Body of pancreas (tissue), 4 donors: ENCODE results near the gene RBMS2. TPM values are rescaled to one million over a fixed set of nuclear protein-coding genes. Genes with fewer than 3 reads are reported as not detected.

ENCODE experiments used
- ATAC-seq: fragments of 150-250 bp; one replicate; pipeline ENCODE4 v1.9.1; 2016
- DNase-seq, 4 donors: peaks; one replicate each; pipeline ENCODE4 v3.0.0-alpha.2; 2019
- H3K27ac ChIP-seq, 4 donors: fragments of 200-600 bp; sonication (generic); 1 replicate in 3 of 4; 2 replicates in 1 of 4; pipeline versions ENCODE4 v1.5.1 to v1.6.1; 2016 to 2019; ENCODE audit warnings: mild to moderate bottlenecking in 1 of 4, mixed read lengths in 1 of 4, moderate library complexity in 1 of 4
- H3K27me3 ChIP-seq, 2 donors: fragments of 200-600 bp; sonication (generic); one replicate each; pipeline ENCODE4 v1.6.0; 2016; ENCODE audit warnings: mild to moderate bottlenecking in 1 of 2
- H3K36me3 ChIP-seq, 2 donors: fragments of 200-600 bp; sonication (generic); replicated peaks in 1 of 2; 2 replicates each; pipeline ENCODE4 v1.5.1; 2016; ENCODE audit warnings: low read depth in 2 of 2; ENCODE audit not compliant: insufficient read depth in 1 of 2
- H3K4me1 ChIP-seq: fragments of 200-600 bp; sonication (generic); one replicate; pipeline ENCODE4 v1.6.0; 2016
- H3K4me3 ChIP-seq, 2 donors: fragments of 200-600 bp; sonication (generic); 1 replicate in 1 of 2; 2 replicates in 1 of 2; pipeline ENCODE4 v1.5.1; 2016 to 2019
- H3K9me3 ChIP-seq, 3 donors: fragments of 200-600 bp; sonication (generic); 1 replicate in 2 of 3; 2 replicates in 1 of 3; pipeline ENCODE4 v1.5.1; 2016
- CTCF ChIP-seq, 7 experiments: fragments of 450-650 bp in 4 of 7; fragments of 200-600 bp in 3 of 7; sonication (generic) in 3 of 7; IDR thresholded peaks; one replicate each; pipeline ENCODE4 v1.5.1; 2016 to 2019; ENCODE audit warnings: antibody characterized with exemption in 7 of 7
- POLR2A ChIP-seq, 3 donors: fragments of 450-650 bp; IDR thresholded peaks; one replicate each; pipeline ENCODE4 v1.6.1; 2016; ENCODE audit warnings: antibody characterized with exemption in 3 of 3, mild to moderate bottlenecking in 2 of 3
- WGBS, 2 donors: methylation state at CpG; one replicate each; pipeline ENCODE4 v1.1.5; 2017; 5-methylcytosine and 5-hydroxymethylcytosine counted together
- intact Hi-C: fragments of 100-400 bp; cut with DNase I; formaldehyde crosslinking; loops from one replicate; pipeline ENCODE4 v1.15.1; 2023
- total RNA-seq, 2 donors: library from RNA; depleted of rRNA; stranded (reverse); fragments of >200 nt; gene quantifications; one replicate each; pipeline ENCODE4 v1.1.0, GENCODE V29; 2016

The RBMS2 gene
- total RNA-seq, 2 donors from 2014 or later: 9.6 to 18.9 TPM

- H3K4me1 ChIP-seq: peaks cover 27% of the 10 kb centered on the region
- intact Hi-C loops: no loop called here
- peaks cover 0 to 6% of the 10 kb centered on the region in 2 donors for H3K36me3 ChIP-seq
- DNase-seq: no peak
- ATAC-seq: no peak
- no peak overlapping the region for H3K4me3 ChIP-seq
- H3K27ac ChIP-seq: no peak overlapping the region
- TF ChIP-seq CTCF (IDR thresholded peaks at IDR 0.05) (no peak), POLR2A (IDR thresholded peaks at IDR 0.05) (no peak)
- H3K27me3 ChIP-seq: no peaks in the 10 kb centered on the region
- H3K9me3 ChIP-seq: no peaks in the 10 kb centered on the region
- WGBS, 2 donors: 82 to 89% methylated on average over 1 of the region's 1 CpG
These were observed 100.9 kb downstream of the RBMS2 start for GRCh38 chr12:56622535-56622934.

- peaks cover 45% of the 10 kb centered on the region for H3K4me1 ChIP-seq
- H3K27ac ChIP-seq: no peak overlapping the region
- TF ChIP-seq CTCF (IDR thresholded peaks at IDR 0.05) (no peak), POLR2A (IDR thresholded peaks at IDR 0.05) (no peak)
These were observed 105.1 kb downstream of the RBMS2 start for GRCh38 chr12:56626701-56627100.

GRCh38 chr12:56628671-56629458 lies 107.2 kb downstream of the RBMS2 start:
- Histone ChIP-seq H3K9me3 (no peaks in the 10 kb centered on the region), H3K27me3 (no peaks in the 10 kb centered on the region), H3K4me1 (peaks cover 54% of the 10 kb centered on the region), H3K4me3 (peak overlapping the region; percentile 81 to 97), H3K27ac (peak overlapping the region; percentile 37 to 94 (median 89)), H3K36me3 (no peaks in the 10 kb centered on the region)
- peak; percentile 63 to 80 (median 70) for DNase-seq
- ATAC-seq: peak; percentile 36
- no peak for TF ChIP-seq CTCF (IDR thresholded peaks at IDR 0.05)
- TF ChIP-seq POLR2A (IDR thresholded peaks at IDR 0.05): peak in 2 of 3 donors; percentile 21 to 42
- intact Hi-C loops: no loop called here
- 0 to 1% methylated on average over 18 of the region's 18 CpGs for WGBS, 2 donors

More at GRCh38 chr12:56626701-56627100, 105.1 kb downstream of the RBMS2 start:
- no peak for ATAC-seq
- H3K9me3 ChIP-seq: no peaks in the 10 kb centered on the region
- no peak overlapping the region for H3K4me3 ChIP-seq
- peaks cover 0 to 2% of the 10 kb centered on the region in 2 donors for H3K36me3 ChIP-seq
- H3K27me3 ChIP-seq: no peaks in the 10 kb centered on the region
- no peak for DNase-seq
- intact Hi-C loops: no loop called here

- DNase-seq (peak in 2 of 4 donors; percentile 28 to 50), ATAC-seq (peak; percentile 24)
- TF ChIP-seq POLR2A (IDR thresholded peaks at IDR 0.05): no peak
- TF ChIP-seq CTCF (IDR thresholded peaks at IDR 0.05): no peak
- no peaks in the 10 kb centered on the region for H3K36me3 ChIP-seq
- H3K27me3 ChIP-seq: no peaks in the 10 kb centered on the region
- WGBS, 2 donors: 0 to 1% methylated on average over 23 to 46 of the region's 46 CpGs
- intact Hi-C loops: loop anchor here (10.0 kb wide), 1 partner anchor 95 kb away; the partner anchor contains the start of gene NACA
- peak overlapping the region; percentile 37 to 94 (median 89) for H3K27ac ChIP-seq
- H3K4me1 ChIP-seq: peaks cover 53% of the 10 kb centered on the region
- peak overlapping the region; percentile 81 to 97 for H3K4me3 ChIP-seq
- H3K9me3 ChIP-seq: no peaks in the 10 kb centered on the region
These were observed 108.0 kb downstream of the RBMS2 start for GRCh38 chr12:56629459-56630179.
